CD1c-positive myeloid dendritic cell (primary cell): Measurements from ENCODE around the gene ATP8B4.

Source experiments
- DNase-seq: peaks from one replicate; pipeline ENCODE4 v3.0.0-alpha.2; 2016; ENCODE audit errors: extremely low spot score

Gene ATP8B4

DNA sequence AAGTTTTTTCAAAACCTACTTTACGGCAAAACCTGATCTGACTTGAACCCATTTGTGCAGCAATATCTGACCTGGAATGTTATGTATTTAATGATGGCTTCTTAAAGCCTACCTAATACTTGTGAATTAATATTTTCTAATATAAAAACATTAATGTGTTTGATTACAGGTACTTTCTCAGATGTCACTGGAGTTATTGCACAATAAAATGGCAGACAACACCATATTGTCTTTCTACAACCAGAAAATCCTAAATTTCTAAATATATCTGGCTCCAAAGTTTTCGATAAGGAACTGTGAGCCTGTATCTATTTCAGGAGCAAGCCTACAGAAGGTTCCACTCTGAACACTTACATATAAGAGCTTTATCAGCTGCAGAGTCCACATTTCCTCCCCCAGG is 184.5 kb downstream of the ATP8B4 start:
- DNase-seq: no peak

DNA sequence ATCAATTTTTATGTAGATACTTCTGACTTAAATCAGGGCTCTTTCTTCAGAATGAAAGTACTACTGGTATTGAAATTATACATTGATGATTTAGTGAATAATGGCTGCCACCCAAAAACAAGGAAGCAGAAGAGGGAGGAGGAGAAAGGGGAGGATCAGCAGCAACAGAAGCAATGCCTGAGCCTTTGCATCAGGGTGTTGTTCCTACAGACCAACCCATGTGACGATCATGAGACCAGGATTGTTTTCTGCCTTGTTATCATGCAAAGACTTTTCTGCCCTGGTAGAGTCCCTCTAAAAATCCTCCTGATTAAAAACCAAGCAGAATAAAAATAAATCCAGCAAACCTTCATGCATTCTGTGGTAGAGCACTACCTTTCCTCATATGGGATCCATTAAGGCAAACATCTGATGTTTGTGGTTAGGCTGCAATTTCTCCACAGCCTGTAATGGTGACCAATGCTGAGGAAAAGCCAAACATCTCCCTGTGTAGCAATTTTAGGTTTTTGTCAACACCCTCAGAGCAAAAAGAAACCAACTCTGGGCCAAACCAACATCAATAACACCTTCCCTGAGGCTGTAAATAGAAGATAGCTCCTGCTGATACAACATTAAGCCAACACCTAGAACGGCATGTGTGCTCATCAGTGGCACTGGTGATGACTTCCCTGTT is 191.7 kb downstream of the ATP8B4 start:
- no peak for DNase-seq

DNA sequence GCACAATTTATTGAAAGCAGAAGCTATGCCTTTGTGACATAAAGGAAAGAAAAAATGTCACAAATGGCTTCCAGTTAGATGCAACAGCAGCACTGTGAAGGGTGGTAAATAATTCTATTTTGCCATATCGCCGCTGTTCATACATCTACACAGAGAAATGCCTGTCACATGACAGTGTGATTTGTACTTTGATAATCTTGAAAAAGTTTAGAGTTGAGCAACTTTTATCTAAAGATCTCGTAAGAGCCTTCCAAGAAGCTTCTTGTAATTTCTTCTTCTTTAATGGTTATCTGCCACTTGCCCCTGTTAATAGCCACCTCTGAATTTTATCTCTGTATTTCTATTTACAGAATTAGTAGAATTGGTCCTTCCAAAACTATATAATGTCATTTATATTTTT is 192.3 kb downstream of the ATP8B4 start:
- no peak for DNase-seq

DNA sequence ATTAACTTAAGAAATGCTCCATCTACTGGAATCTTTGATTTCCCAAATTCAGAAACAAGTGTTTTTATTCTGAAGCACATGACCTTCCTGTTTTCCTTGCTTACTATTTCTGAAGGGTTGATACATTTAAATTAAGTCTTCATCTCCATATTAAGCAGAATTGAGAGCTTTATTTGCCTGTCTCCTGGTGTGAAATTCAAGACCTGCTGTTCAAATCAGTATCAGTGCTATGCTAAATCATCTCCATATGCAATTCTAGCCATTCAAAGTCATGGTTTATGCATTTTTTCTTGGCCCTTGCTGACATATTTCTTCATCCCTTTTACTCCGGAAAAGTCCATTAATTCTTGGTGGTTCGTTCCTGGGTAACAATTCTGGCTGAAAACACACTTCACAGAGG is 195.4 kb downstream of the ATP8B4 start:
- DNase-seq: no peak

DNA sequence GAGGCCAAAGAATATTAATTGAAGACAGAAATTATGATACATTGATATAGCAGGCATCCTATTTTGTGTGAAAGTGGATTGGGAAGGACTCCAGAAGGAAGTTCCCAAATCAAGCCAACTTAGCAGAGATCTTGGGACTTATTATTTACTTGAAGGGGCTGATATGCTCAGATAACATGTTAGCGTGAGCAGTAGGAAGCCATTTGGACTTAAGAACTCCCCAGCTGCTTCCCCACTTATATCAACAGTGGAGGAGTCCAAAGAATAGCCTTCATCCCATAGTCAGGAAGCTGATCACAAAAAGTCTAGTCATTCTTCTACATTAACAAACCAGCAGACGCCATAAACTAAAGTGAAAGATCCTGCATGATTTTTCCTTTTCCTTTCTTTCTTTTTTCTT is 200.0 kb downstream of the ATP8B4 start:
- DNase-seq: no peak

DNA sequence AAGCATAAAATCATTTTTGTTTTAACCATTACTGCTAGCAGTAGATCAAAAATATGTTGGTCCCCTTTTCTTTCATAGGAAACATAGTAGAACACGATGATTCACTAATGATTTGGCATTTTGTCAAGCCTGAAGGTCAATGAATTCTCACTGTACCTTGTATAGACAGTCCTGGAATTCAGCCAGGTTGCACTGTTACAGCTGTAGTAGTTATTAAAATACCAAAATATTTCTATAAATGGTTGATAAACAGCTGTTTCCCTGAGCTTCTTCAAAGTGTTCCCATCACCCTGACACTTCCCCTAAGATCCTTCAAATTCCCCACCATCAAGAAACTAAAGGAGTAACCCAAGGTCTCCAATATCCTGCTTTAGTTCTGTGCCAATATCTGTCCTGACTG is 200.9 kb downstream of the ATP8B4 start:
- no peak for DNase-seq

DNA sequence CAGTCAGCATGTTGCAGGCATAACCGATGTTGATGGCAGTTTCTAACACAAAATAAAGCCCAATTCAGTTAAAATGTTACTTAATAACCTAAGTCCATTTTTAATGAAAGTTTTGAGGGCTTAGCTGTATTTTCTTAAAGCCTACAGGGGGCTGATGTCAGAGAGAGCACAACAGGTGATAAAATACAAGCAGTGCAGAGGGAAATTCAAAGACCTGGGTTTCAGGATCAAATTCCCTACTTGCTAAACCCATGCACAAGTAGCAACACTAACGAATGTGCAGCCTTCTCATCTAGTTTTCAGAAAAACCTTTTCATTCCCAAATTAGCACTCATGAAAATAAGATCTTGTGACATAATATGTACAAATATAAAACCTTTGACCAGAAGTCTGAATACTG is 202.0 kb downstream of the ATP8B4 start:
- DNase-seq: no peak

DNA sequence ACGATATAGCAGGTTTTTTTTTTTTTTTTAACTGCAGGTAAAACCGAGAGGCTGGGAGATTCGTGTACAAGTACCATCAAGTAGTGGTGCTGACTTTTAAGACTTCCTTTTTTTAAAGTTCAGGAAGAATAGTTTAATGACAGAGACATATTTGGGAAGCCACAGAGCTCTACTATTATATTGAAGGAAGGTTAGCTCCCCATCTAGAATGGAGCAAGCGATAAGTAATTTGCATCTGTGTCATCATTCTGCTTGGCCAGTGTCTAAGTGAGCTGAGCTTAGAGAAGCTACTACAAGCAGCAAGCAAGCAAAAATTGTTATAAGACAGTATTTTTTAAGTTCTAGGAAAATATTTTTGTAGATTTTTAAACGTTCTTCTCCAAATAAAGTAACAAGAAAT is 203.2 kb downstream of the ATP8B4 start:
- DNase-seq: no peak

DNA sequence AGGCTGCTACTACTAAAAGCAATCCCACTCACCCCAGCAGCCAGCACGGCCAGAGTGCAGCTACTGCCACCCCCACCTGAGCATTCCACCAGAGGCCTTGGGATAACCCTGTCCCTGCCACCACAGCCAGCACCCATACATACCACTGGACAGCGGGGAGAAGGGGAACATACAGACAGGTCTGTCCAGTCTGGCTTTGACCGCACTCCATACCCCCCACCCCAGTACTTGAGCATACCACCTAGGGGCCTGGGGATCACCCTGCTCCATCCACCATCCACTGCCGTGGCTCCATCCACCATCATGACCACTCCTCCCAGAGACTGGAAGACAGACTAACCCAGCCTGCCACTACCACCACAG is 210.1 kb downstream of the ATP8B4 start:
- DNase-seq: no peak

DNA sequence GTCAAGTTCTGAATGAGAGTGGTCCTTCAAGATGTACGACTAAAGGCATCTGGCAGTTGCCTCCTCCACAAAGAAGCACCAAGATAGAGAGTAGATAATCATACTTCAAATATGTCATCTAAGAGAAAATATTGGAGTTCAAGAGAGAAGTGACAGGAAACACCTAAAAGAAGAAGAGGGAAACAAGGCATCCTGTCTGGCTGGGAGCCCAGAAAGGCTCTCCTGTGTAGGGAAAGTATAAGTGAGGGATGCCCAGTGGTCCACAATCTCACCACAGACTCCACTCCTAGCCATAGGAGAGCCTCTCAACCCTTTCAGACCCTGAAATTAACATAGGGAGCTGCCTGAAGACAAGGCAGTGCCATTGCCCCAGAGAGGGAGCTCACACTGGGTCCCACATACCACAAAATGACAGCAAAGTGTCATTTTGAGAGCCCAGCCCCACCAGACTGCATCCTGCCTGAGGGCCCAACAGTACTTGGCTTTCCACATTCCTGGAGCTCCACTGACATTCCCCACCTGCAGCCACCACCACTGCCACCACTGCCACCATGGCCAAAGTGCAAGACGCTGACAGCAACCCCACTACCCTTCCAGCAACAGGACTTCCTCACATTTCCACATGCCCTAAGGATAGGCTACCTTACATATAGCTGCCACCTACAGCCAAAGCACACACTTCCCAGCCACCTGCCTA is 210.6 kb downstream of the ATP8B4 start:
- DNase-seq: no peak

DNA sequence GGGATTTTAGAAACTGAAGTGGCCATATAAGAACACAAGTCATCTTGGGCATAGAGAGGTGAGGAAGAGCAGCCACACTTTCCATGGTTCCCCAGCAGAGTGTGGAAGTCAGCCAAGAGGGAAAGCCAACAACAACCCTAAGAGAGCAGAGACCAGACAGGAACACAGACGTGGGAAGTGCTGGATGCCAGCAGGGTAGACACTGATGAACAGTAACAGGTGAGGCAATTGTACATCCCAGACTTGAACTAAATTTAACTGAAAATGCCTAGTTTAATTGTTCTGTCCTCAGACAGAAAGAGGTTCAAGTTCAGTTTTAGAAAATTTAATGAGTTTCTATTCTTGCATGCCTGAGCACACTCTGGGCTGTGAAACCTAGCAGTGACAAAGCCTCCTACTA is 212.1 kb downstream of the ATP8B4 start:
- DNase-seq: no peak

DNA sequence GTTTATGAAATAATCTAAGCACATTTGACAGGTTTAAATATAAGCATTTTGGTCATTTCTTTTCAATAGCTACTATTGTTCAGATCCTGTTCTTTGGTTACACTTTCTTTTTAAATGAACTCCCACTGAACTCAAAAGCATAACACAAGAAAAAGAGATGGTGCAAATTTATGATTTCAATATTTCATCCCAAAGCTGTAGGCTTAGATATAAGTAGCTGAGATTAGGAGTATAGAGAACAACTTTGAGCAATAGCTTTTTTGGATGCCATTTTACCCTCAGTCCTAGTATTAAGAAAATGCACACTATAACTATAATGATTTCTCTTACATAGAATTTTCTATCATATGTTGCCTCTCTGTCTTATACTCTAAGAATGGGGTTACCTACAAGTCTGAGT is 213.8 kb downstream of the ATP8B4 start:
- no peak for DNase-seq

DNA sequence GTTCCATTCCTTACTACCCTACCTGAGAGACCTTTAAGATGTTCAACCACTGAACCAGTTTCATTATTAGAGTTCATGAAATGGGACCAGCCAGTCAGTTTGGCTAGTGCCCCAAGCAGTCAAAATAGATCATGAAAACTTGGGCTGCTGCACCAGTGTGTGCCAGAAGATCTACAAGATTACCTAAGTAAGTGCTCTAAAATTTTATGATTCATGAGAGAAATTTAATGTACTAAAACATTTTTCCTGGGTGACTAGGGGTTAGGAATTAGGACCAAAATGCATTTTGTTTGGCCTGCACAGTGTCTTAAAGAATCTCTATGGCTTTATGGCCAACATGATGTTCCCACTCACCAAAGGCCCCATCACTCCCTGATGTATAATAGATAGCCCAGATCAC is 214.7 kb downstream of the ATP8B4 start:
- DNase-seq: no peak

DNA sequence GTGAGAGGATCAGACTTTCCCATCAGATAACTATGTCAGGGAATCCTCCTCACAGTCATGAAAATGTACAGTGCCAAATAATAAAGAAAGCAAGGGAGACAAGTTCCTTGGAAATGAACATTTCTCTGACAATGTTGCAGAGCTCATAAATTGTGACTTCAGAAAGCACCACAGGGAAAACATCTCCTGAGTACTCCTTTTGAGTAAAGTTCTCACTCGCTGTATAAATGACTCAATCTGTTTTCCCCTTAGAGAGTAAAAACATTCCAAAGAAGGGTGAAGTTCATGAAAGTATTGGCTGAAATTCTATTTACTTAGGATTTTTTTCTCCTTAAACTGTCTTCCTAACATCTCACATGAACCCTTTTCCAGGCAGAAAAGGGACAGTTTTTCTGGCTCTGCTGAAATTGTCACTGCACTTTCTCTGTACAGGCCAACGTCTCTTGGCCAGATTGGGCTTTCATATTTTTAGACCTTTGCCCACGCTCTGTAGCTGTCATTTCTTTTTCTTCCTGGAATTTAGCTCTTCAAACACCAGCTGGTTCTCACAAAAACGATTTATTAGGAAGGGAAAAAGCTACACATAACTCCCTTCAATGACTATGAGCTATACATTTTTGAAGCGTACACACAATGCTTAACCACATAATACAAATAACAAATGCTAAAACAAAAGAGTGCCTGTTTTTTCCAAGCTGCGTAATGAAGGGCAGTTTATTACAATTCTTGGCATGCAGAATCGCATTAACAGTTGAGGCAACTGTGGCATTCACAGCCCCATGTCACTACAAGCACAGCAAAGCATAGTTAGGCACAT is 216.1 kb downstream of the ATP8B4 start:
- DNase-seq: no peak

DNA sequence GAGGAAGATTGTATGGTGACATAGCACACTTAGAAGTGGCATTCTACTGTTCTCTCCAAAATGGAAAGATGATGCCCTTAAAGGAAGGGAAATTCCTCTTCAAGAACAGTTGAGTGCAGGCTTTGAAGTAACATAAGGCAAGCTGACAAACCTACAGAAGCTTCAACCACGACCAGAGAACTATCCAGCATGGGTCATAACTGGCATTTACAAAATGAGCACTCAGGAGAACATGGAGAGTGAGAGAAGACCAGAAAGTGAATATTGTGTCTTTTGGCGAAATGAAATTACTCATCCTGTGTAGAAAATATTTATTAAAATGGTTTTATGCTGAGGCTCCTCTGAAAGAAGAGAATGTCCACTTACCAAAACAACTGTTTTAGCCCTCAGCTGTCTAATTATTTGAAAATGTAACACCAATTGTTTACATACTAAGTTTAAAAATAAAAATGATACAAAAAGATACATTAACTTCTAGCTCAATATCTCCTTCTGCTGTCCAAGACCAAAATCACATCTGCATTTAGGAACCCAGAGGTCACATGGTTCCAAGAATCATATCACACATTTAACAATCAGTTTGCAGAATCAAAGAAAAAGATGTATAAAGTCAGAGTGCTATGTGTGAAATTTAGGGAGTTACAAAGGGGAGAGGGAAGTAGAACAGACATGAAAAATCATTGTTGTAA is 216.9 kb downstream of the ATP8B4 start:
- DNase-seq: no peak

DNA sequence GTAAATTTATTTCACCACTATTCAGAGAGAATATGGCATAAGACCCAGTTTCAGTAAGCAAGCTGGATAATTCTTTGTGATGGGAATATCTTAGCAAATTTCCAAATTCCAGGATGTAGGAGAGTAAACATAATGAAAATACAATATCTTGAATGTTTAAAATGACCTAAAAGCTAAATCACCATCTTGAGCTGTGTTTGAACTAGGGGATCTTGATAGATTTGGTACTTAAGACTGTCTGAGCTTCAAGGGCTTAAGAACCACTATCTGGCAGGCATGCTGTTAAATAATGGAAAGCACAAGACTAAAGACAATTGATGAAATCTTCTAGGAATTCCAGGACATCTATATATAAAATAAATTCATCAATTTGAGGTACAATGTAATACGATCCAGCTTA is 217.7 kb downstream of the ATP8B4 start:
- no peak for DNase-seq

DNA sequence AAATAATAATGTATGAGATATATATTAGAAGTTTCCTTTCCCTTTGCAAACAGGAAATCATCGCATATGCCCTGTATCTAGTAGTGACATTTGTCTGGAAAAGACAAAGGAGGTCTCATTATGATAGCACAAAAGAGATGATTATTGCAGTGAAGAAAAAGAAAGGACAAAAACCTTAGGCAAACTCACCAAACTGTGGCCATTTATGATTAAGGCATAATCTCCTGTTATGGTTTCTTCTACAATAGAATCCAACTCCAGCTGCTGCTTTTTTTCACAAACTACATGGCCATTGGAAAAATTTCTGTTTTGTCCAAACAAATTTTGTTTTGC is 218.2 kb downstream of the ATP8B4 start:
- no peak for DNase-seq

DNA sequence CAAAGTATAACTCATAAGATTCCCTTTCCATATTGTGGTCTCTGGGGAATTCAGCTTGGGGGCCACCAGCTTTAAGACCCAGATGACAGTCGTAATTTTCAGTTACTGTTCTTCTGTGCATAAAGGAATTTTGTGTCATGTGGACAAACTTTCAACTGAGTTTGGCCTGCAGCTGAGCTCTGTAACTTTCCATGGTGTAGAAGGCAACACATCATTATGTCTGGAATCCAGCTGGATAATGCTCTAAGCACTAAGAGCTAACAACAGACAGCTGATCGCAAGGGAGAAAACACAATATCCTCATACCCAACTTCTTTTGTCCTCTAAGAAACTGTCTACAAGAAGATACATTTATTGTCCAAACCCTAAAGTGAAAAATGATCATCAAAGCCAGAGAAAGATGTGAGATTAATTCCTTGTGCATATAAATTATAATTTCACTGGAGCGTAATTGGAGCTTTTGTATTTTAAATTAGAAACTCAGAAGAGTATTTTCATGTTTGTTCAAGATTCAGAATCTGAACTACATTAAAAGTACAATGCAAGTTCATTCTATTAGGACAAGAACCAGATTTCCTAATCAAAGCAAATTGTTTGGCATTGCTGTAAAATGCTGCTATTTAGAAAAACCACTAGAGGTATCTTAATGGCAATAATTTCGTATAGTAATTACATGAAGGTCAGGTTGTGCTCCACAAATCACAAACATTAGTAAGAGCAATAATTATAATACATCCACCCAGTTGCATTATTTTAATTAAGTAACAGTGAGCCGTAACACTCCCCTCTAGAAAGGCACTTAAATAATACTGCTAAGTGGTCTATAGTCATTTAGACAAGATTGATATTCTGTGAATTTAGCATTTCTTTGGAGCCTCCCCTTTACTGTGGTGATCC is 218.8 kb downstream of the ATP8B4 start:
- no peak for DNase-seq

DNA sequence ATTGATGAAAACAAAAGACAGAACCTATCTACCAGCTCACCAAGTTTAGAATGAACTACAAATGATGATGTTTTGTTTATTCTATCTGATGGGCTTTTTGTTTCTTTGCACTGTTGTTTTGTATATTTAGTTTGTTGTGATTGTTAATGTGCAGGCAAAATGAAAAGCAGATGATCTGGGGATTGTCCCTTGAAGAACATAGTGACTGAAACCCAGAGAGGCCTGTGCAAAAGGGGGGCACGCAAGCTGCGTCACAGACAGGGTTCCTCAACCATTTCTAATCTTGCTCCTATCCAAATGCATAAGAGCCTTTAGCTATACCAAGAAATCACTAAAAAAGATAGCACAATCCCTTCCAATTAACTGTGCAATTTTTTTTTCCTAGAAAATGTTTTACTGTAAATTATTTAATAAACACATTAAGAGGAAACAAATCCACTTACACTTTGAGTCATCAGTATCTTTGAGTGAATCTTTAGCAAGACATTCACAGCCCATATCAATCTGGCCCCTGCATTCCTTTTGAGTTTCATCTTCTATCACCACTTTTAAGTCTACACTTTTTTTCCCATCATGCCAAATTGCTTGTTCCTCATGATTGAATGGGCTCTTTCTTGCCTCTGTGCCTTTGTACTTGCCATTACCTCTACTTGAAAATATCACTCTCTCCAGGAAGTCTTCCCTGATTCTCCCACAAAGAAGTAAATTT is 220.3 kb downstream of the ATP8B4 start:
- DNase-seq: no peak

DNA sequence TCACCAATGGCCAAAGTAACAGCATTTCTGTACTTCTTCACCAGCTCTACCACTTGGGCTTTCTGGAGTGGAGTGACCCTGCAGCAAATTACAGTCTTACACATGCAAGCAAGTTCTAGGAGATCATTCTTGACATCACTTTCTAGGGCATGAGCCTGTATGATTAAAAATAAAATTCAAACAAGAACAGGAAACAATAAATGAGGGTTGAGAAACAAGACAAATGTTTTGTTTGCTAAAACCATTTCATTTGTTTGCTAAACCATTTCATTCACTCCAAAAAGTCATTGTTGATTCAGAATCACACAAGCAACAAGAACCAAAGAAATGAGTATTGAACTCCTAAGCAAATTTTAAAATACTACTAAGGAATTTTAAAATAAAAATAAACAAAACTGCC is 220.9 kb downstream of the ATP8B4 start:
- no peak for DNase-seq
